ENCODE results near the gene RNF7.
A peak's percentile ranks its signal among the peaks of the same experiment; 100 is the strongest.

The RNF7 gene

GRCh38 chr3:141738891-141739363, 829 bp downstream of the RNF7 start:
- peak overlapping the region; percentile 84 for H3K27ac ChIP-seq (ENCODE audit: poor library complexity, severe bottlenecking)
- H3K9me3 ChIP-seq (ENCODE audit: severe bottlenecking): no peaks in the 10 kb centered on the region
- no peak for DNase-seq (ENCODE audit: low spot score)
- no peak for TF ChIP-seq CTCF (IDR thresholded peaks at IDR 0.05; ENCODE audit: poor library complexity, severe bottlenecking)
- H3K27me3 ChIP-seq (ENCODE audit: insufficient read depth, poor library complexity, severe bottlenecking): no peaks in the 10 kb centered on the region
- H3K4me3 ChIP-seq (ENCODE audit: severe bottlenecking): peak overlapping the region; percentile 86
- peaks cover 14% of the 10 kb centered on the region for H3K4me1 ChIP-seq (ENCODE audit: insufficient read depth, poor library complexity, severe bottlenecking)
- ATAC-seq (ENCODE audit: low read depth): peak; percentile 30; the same call in 2 of the 3 replicates
- peaks cover 35% of the 10 kb centered on the region for H3K36me3 ChIP-seq (ENCODE audit: low read depth)

GRCh38 chr3:141739731-141740130, 1.6 kb downstream of the RNF7 start:
- DNase-seq (ENCODE audit: low spot score) (no peak), ATAC-seq (ENCODE audit: low read depth) (no peak)
- Histone ChIP-seq H3K9me3 (ENCODE audit: severe bottlenecking) (no peaks in the 10 kb centered on the region), H3K4me3 (ENCODE audit: severe bottlenecking) (peak overlapping the region; percentile 86), H3K4me1 (ENCODE audit: insufficient read depth, poor library complexity, severe bottlenecking) (peaks cover 14% of the 10 kb centered on the region), H3K27ac (ENCODE audit: poor library complexity, severe bottlenecking) (peak overlapping the region; percentile 84), H3K36me3 (ENCODE audit: low read depth) (peaks cover 43% of the 10 kb centered on the region), H3K27me3 (ENCODE audit: insufficient read depth, poor library complexity, severe bottlenecking) (no peaks in the 10 kb centered on the region)
- no peak for TF ChIP-seq CTCF (IDR thresholded peaks at IDR 0.05; ENCODE audit: poor library complexity, severe bottlenecking)

- peaks cover 14% of the 10 kb centered on the region for H3K4me1 ChIP-seq (ENCODE audit: insufficient read depth, poor library complexity, severe bottlenecking)
- H3K36me3 ChIP-seq (ENCODE audit: low read depth): peaks cover 49% of the 10 kb centered on the region
- no peaks in the 10 kb centered on the region for H3K9me3 ChIP-seq (ENCODE audit: severe bottlenecking)
- TF ChIP-seq CTCF (IDR thresholded peaks at IDR 0.05; ENCODE audit: poor library complexity, severe bottlenecking): no peak
- DNase-seq (ENCODE audit: low spot score): no peak
- no peak overlapping the region for H3K4me3 ChIP-seq (ENCODE audit: severe bottlenecking)
- no peak overlapping the region for H3K27ac ChIP-seq (ENCODE audit: poor library complexity, severe bottlenecking)
- ATAC-seq (ENCODE audit: low read depth): no peak
- no peaks in the 10 kb centered on the region for H3K27me3 ChIP-seq (ENCODE audit: insufficient read depth, poor library complexity, severe bottlenecking)
Measured at GRCh38 chr3:141740349-141740748, 2.3 kb downstream of the RNF7 start.

- Histone ChIP-seq H3K9me3 (ENCODE audit: severe bottlenecking) (no peaks in the 10 kb centered on the region), H3K4me1 (ENCODE audit: insufficient read depth, poor library complexity, severe bottlenecking) (peaks cover 14% of the 10 kb centered on the region), H3K27ac (ENCODE audit: poor library complexity, severe bottlenecking) (no peak overlapping the region), H3K27me3 (ENCODE audit: insufficient read depth, poor library complexity, severe bottlenecking) (no peaks in the 10 kb centered on the region), H3K36me3 (ENCODE audit: low read depth) (peaks cover 73% of the 10 kb centered on the region), H3K4me3 (ENCODE audit: severe bottlenecking) (no peak overlapping the region)
- no peak for TF ChIP-seq CTCF (IDR thresholded peaks at IDR 0.05; ENCODE audit: poor library complexity, severe bottlenecking)
- no peak for DNase-seq (ENCODE audit: low spot score)
- ATAC-seq (ENCODE audit: low read depth): no peak
Measured at GRCh38 chr3:141743305-141743704, 5.2 kb downstream of the RNF7 start.

GRCh38 chr3:141746962-141747361, 8.9 kb downstream of the RNF7 start:
- H3K9me3 ChIP-seq (ENCODE audit: severe bottlenecking): no peaks in the 10 kb centered on the region
- H3K4me1 ChIP-seq (ENCODE audit: insufficient read depth, poor library complexity, severe bottlenecking): peaks cover 3% of the 10 kb centered on the region
- no peaks in the 10 kb centered on the region for H3K27me3 ChIP-seq (ENCODE audit: insufficient read depth, poor library complexity, severe bottlenecking)
- no peak for TF ChIP-seq CTCF (IDR thresholded peaks at IDR 0.05; ENCODE audit: poor library complexity, severe bottlenecking)
- peaks cover 67% of the 10 kb centered on the region for H3K36me3 ChIP-seq (ENCODE audit: low read depth)
- DNase-seq (ENCODE audit: low spot score): no peak
- H3K27ac ChIP-seq (ENCODE audit: poor library complexity, severe bottlenecking): no peak overlapping the region
- ATAC-seq (ENCODE audit: low read depth): no peak
- H3K4me3 ChIP-seq (ENCODE audit: severe bottlenecking): no peak overlapping the region
